LHCN-M2 (cell line): ENCODE measurements around the gene TRAPPC12. TPM values are rescaled to one million over a fixed set of nuclear protein-coding genes. Genes with fewer than 3 reads are reported as not detected.

Experiments
- DNase-seq: peaks from one replicate; pipeline ENCODE4 v3.0.0-alpha.2; 2012; ENCODE audit warnings: low read depth
- total RNA-seq: library from RNA; depleted of rRNA; stranded (reverse); fragments of >200 nt; gene quantifications from 2 replicates; pipeline ENCODE4 v1.2.3, GENCODE V29; 2014

The TRAPPC12 gene
- total RNA-seq, 1 experiment from 2014 or later: 48.6 TPM

GRCh38 chr2:3466966-3467365 lies 87.5 kb downstream of the TRAPPC12 start:
- DNase-seq: no peak

DNA sequence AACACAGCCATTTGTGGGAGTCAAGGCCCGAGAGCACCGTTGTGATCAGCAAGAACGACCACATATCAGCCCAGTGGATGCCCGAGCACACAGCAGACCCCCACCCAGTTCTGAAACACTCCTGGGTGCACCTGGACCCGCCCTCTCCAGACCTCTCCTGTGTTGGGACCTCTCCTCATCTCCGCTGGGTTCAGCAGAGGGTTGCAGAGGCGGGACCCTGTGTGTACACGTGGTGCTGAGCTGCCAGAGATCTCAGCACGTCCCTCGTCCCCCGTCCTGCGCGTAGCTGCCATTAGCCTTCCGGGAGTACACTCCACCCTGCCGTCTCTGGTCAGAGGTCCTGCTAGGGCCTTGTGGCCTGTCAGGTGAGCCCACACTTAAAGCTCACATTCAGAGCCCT lies 88.2 kb downstream of the TRAPPC12 start:
- DNase-seq: no peak

GRCh38 chr2:3468296-3468988 lies 88.9 kb downstream of the TRAPPC12 start:
- no peak for DNase-seq

GRCh38 chr2:3469486-3469885 lies 90.0 kb downstream of the TRAPPC12 start:
- DNase-seq: no peak

DNA sequence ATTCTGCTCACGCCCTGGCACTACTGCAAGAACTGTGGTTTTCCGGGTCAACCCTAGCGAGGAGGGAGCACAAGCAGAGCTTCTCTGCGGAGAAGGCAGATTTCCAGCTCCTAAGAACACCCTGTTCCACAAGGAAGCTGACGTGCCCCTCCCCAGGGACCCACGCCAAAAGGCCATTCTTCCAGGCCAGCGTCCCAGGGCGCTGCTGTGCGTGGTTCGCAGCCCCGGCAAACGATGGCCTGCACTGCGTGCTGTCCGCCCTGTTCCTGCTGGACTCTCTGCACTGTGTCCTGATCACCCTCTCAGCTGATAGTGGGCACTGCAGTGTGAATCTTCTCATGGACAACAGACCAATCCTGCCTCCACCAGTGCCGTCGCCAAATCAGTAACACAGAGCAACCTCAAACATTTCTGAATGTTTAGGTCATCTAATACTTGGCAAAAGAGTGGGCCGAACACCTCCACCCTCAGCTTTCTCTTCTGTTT lies 90.7 kb downstream of the TRAPPC12 start:
- peak; percentile 90 for DNase-seq

DNA sequence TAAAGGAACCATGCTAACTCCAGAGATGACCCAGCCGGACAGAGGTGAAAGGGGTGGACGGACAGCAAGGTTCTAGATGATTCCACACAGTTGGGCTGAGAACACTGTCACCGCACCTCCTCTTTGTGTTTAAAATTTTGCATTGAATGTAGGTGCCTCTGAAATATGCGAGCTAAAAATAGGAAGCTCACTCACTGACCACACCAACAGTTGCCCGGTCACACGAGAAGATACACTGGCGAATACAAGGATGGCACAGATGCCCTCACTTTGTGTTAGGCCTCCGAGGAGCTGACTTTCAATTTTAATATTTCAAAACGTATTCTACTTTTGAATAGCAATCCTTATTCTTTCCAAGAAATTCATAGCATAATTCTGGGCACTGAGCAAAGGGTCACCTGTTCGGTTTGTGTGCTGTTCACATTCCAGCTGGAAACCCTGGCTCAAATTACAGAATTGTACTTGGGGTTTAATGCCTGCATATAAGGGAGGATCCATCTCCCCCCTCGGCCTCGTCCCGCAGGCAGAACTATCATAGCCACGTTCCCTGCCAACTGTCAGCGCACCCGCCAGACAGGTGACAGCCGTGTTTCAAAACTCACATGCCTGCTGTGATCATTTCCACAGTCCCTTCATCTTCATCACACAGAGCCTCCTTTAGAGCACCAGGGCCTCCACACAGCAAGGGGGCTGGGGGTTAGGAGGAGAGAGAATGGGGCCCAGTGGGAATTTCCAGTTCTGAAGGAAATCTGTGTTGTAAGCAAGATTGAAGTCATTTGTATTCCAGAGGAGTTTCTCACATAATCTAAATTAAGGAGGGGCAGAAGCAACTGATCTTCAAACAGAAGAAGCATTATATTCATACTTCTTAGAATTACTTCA lies 91.6 kb downstream of the TRAPPC12 start:
- peak; percentile 86 for DNase-seq

DNA sequence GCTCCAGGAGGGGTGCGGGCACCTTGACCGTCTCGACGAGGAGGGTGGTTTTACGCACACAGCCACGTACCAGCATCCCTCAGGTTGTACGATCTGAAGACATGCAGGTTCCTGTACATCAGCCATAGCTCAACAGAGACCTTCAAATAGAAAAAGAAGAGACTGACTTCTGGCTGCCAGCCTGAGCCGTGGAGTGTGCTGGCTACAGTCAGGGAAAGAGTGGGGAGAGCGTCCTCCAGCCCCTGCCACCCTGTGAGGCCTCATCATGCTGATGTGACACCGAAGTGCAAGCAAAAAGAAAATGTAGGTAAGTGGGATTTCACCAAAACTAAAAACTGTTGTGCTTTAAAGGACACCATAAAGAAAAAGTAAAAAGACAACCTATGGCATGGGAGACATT lies 92.8 kb downstream of the TRAPPC12 start:
- no peak for DNase-seq

DNA sequence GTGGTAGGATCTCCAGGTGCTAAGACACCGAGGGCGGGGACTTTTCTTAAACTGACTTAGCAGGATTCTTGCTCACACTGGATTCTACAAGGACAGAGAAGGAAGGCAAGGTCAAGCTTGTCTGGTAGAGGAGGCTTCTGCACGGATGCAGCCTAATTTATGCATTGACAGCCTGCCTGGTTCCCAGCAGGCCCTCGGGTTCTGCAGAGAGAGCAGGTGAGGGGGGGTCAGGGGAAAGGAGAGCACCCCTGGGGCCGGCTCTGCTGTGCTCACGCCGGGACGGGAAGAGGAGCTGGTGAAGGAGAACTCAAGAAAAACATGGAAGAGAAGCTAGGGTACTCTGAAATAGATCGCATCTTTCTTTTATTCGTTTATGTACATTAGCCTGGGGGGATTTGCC lies 93.5 kb downstream of the TRAPPC12 start:
- DNase-seq: no peak

DNA sequence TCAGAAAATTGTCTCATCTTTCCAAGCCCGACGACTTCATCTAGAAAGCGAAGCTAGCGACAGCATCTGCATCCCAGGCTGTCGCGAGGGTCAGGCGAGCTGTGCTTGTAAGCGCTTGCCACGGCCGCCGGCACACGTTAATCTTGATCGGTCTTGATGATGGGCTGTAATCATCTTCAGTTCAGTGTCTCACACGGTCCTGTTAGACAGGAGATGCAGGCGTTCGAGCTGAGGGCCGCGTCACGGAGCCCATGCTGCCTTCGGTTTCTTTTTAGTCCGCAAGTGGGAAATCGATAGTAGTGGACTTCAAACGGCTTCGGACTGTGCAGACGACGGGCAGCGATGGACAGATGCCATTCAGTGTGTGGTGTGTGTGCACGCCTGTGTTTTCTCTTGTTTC lies 96.3 kb downstream of the TRAPPC12 start:
- no peak for DNase-seq

DNA sequence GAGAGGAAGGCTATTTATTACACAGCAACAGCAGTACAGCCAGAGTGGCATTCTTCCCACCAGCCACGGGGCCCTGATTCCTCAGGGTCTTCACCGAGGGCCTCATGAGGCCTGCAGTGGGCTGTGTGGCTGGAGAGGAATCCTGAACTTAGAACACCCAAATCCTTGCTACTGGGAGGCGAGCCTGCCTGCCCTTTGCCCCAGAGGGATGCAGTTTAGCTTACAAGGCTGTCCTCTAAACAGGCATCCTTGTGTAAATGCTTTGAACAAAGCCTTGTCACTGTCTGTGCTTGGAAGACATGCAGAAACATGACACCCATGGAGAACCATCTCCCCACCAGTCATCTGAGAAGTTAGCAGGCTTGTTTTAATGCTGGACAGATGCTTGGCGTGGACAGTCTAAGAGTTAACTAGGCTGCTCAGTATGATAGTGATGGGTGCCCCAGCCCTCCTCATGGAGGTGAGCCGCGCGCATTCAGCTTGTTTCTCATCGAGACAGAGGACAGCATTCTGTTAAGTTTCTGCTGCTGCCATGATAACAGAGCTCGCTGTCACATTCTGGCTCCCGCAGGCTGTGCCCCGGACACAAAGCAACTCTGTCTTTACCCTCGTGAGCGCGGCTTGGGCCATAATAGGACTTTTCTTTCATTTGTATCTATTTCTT lies 97.0 kb downstream of the TRAPPC12 start:
- DNase-seq: peak; percentile 42

DNA sequence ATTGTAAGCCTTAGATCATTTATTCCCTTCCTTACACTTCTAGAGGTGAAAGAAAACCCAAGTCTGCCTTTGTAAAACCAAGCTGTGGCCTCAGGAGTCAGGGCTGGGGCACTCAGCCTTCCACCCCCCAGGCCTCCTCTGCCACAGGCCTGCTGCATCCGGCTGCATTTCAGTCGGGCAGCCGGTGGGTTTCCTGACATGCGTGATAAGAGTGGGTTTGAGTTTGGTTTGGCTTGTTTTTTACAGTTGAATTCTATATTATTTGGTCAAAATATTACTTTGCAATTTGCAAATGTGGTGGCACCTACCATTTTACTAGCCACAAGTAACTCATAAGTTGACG lies 97.5 kb downstream of the TRAPPC12 start:
- no peak for DNase-seq

DNA sequence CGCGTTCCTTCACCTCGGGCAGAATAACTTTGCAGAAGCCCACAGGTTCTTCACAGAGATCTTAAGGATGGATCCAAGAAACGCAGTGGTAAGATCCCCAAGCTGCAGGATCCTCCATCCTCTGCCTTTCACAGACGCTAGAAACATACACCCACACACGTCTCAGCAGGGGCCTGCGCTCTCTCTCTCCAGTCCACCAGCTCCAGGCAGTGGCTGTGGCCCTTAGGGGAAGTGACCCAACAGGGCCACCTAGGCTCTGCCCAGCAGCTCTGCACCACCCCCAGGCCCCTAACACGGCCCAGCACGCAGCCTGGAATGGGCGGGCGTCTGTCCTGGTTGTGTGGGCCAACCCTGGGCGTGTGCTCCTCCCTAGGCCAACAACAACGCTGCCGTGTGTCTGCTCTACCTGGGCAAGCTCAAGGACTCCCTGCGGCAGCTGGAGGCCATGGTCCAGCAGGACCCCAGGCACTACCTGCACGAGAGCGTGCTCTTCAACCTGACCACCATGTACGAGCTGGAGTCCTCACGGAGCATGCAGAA lies 99.4 kb downstream of the TRAPPC12 start:
- DNase-seq: no peak

- DNase-seq: no peak
Observed at GRCh38 chr2:3479430-3480320, 100.2 kb downstream of the TRAPPC12 start.

DNA sequence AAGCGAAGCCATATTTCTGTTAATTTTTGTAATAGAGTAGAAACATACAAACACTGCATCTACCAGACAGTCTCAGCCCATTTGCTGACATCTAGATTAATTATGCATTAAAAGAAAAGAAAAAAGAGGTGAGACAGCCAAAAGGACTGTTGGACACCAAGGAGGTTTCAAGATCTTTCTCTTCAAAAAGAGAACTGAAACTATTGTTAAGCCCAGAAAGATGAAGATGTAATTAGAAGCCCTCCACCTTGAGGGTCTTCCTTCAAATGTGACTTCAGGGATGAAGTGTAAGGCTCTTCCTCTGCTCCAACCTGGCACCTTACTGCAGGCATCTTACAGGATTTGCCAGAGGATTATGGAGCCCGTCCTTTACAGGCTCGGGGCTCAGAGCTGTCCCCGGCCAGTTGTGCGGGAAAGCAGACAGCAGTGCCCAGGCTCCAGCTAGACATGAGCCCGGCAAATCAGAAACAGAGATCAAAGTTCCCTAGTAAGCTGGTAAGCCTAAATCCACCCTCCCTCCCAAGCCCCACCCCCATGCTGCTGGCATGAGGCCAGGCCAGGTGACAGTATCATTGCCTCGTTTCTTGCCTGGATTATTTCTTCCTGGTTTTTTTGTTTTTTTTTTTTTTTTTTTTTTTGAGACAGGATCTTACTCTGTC lies 101.0 kb downstream of the TRAPPC12 start:
- no peak for DNase-seq

- no peak for DNase-seq
Observed at GRCh38 chr2:3481011-3481400, 101.5 kb downstream of the TRAPPC12 start.

DNA sequence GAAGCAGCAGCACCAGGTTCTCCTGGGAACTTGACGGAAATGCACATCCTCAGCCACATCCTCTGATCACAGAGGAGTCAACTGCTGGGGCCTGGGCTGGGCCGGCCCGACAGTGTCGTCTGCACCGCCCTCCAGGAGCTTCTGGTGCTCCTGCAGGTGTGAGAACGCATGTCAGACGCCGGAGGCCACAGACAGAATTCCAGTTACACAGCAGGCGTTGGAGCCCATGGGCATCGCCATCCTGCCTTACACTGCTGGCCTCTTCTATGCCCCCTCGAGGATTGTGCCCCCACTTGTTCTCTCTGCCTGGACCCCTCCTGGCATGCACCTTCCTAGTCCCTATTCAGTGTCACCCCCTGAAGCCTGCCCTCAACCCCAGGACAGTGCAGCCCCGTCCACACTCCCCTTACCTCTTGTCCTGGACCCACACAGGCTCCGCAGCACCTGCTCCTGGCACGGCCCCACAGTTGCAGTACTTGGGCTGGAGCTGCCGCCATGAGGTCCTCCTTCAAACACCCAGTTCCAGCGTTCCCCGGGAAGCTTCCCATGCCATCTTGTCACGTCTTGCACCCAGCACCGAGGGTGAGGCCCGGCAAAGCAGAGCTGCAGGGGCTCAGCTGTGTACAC lies 102.4 kb downstream of the TRAPPC12 start:
- DNase-seq: no peak

DNA sequence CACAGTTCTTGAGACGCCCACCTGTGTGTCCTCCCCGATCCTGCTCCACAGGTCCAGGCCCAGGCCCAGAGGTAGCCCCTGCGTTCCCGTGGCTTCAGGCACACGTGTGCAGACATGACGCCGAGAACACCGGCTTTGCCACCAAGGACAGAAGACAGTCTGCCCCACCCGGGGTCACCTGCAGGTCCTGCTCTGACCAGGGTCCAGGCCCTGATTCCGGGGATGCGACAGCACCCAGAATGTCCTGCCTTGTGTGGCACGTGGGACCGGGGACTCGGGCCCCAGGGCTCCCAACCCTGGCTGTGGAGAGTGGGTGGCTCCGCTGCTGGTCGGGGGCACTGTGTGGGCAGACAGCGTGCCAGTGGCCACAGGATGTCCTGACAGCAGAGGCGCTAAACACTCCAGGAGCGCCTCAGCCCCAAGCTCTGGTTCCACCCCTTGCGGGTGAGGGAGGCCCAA lies 102.9 kb downstream of the TRAPPC12 start:
- DNase-seq: no peak

GRCh38 chr2:3483227-3483985 lies 103.9 kb downstream of the TRAPPC12 start:
- DNase-seq: no peak
